ENCODE results near the gene INS.

The INS gene

DNA sequence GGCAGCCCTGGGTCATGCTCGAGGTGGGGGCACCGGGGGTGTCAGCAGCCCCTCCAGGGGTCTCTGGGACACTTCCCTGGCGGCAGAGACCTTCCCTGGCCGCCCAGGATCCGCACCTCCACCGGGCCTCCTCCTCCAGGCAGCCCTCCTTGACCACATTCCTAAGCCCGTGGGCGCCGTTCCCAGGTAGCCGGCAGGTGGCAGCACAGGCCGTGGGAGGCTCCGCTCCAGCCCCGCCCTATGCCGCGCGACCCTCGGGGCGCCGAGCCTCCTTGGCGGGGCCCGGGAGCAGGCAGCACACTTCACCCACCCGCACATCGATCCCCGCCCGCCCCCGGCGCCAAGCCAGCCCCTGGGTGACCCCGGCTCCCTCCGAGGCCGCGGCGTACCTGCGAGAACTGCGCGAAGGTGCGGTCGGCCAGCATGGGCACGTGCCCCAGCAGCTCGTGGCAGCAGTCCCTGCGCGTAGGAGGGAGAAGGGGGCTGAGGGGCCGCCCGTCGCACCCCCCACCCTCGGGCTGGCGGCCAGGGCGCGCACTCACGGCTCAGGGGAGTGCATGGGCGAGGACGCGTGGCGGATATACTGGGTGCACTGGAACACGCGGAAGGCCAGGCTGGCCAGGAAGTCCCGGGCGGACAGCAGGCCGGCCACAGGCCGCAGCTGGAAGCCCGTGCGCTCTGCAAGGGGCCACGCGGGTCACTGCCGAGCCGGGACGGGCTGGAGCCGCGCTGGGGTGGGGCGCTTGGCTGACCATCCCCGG, 5.3 kb upstream of the INS start:
- no peaks in the 10 kb centered on the region for H3K36me3 Mint-ChIP-seq
- H3K9me3 Mint-ChIP-seq (ENCODE audit: low read depth) = no peaks in the 10 kb centered on the region
- H3K4me3 Mint-ChIP-seq = no peak overlapping the region
- no peaks in the 10 kb centered on the region for H3K27me3 Mint-ChIP-seq
- no peak overlapping the region for H3K27ac Mint-ChIP-seq
- no peaks in the 10 kb centered on the region for H3K4me1 Mint-ChIP-seq (ENCODE audit: low read depth)

DNA sequence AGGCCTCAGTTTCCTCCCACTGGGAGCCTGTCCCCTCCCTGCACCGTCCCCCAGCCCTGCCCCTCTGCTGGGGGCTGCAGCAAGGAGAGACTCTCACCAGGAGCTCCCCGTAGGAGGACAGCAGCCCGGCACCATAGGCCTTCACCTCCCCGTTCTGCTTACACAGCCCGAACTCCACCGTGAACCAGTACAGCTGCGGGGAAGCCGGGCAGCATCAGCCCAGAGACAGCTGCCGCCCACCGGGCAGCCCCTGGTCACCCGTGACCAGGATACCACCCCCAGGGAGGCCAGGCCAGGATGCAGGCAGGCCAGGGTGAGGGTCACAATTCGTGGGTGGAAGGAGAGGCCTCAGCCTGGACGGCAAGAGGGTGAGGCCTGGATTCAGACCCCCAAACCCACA, 4.6 kb upstream of the INS start:
- H3K27ac Mint-ChIP-seq = no peak overlapping the region
- H3K36me3 Mint-ChIP-seq = no peaks in the 10 kb centered on the region
- no peak overlapping the region for H3K4me3 Mint-ChIP-seq
- H3K4me1 Mint-ChIP-seq (ENCODE audit: low read depth) = no peaks in the 10 kb centered on the region
- H3K9me3 Mint-ChIP-seq (ENCODE audit: low read depth) = no peaks in the 10 kb centered on the region
- H3K27me3 Mint-ChIP-seq = no peaks in the 10 kb centered on the region

DNA sequence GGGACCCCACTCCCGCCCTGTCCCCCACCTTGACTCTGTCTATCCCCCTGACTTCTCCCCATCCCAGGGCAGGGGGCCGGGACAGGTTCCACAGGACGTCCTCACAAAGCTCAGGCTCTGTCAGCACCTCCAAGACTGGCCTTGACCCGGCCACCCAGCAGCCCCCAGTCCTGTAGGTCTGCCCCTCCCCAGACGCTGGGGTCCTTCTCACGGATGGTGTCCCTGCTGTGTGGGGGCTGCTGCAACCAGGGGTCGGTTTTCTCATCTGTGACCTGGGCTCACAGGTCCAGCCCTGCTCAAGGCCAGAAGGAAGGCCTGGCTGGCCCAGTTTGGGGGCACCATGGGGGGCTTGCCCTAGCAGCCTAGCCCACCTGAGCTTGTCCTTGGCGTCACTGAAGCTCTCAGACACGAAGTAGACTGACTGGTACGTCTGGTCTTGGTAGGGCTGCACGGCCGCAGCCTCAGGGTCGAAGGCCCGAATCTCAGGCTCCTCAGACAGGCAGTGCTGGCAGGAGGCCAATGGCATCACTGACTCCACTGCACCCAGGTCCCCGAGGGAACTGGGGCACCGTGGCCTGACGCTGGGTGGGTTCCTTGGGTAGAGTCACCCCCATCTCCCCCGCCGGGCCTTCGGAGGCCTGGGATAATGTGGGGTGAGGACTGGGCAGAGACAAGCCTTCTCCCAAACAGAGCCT, 4.0 kb upstream of the INS start:
- H3K9me3 Mint-ChIP-seq (ENCODE audit: low read depth) = no peaks in the 10 kb centered on the region
- no peaks in the 10 kb centered on the region for H3K4me1 Mint-ChIP-seq (ENCODE audit: low read depth)
- no peaks in the 10 kb centered on the region for H3K36me3 Mint-ChIP-seq
- no peak overlapping the region for H3K27ac Mint-ChIP-seq
- no peaks in the 10 kb centered on the region for H3K27me3 Mint-ChIP-seq
- H3K4me3 Mint-ChIP-seq = no peak overlapping the region

DNA sequence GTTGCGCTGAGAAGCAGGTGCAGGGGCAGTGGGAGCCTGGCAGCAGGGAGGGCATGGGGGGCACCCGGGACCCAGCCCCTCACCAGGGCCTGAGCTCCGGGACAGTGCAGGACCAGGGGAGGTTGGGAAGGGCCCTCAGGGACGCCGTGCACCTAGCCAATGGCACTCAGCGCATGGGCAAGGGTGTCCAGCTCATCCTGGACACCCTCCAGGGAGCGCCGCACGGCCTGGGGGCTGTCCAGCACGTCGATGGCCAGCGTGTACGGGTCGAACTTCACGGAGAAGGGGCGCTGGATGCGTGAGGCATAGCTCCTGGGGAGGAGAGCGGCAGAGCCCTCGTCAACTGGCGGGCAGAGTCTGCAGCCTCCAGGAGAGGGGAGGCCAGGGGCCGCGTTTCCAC, 3.1 kb upstream of the INS start:
- Mint-ChIP-seq H3K27ac (no peak overlapping the region), H3K36me3 (no peaks in the 10 kb centered on the region), H3K27me3 (no peaks in the 10 kb centered on the region), H3K4me1 (ENCODE audit: low read depth) (no peaks in the 10 kb centered on the region), H3K9me3 (ENCODE audit: low read depth) (no peaks in the 10 kb centered on the region), H3K4me3 (no peak overlapping the region)

DNA sequence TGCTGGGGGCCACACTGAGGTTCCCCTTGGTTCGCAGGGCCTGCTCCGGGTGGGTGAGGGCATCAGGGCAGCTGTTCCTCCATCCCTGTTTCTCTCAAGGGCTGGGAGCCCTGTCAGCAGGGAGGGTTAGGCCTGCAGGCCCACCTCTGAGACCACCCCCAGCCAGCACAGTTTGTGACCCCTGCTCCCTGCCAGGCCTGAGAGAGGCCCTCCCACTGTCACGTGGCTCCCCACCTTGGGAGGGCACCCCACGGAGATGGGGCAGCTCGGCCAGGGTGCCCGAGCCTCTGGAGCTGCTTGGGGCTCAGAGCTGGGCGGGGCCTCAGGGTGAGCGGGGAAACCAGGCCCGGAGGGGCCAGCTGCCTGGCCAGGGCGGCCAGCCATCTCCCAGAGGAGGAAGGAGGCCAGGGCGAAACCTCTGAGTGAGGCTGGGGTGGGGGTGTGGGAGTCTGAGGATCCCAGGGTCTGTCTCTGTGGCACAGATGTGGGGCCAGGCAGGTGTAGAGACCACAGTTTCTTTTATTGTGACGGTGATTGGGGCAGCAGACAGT, 2.5 kb upstream of the INS start:
- Mint-ChIP-seq H3K36me3 (no peaks in the 10 kb centered on the region), H3K9me3 (ENCODE audit: low read depth) (no peaks in the 10 kb centered on the region), H3K27ac (no peak overlapping the region), H3K4me1 (ENCODE audit: low read depth) (no peaks in the 10 kb centered on the region), H3K27me3 (no peaks in the 10 kb centered on the region), H3K4me3 (no peak overlapping the region)

DNA sequence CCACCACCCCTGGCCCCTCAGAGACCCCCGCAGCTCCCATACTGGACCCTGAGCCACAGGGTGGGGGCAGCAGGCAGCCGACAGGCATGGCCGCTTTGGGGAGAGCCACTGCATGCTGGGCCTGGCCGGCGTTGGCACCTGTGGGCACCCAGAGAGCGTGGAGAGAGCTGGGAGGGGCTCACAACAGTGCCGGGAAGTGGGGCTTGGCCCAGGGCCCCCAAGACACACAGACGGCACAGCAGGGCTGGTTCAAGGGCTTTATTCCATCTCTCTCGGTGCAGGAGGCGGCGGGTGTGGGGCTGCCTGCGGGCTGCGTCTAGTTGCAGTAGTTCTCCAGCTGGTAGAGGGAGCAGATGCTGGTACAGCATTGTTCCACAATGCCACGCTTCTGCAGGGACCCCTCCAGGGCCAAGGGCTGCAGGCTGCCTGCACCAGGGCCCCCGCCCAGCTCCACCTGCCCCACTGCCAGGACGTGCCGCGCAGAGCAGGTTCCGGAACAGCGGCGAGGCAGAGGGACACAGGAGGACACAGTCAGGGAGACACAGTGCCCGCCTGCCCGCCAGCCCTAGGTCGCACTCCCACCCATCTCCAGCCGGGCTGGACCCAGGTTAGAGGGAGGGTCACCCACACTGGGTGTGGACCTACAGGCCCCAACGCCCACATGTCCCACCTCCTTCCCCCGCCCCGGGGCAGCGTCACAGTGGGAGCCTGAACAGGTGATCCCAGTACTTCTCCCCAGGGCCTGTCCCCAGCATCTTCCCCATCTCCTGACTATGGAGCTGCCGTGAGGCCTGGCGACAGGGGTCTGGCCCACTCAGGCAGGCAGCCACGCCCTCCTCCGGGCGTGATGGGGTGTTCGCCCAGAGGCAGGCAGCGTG, 1.2 kb downstream of the INS start:
- Mint-ChIP-seq H3K36me3 (no peaks in the 10 kb centered on the region), H3K27me3 (no peaks in the 10 kb centered on the region), H3K4me1 (ENCODE audit: low read depth) (no peaks in the 10 kb centered on the region), H3K9me3 (ENCODE audit: low read depth) (no peaks in the 10 kb centered on the region), H3K27ac (no peak overlapping the region), H3K4me3 (no peak overlapping the region)

DNA sequence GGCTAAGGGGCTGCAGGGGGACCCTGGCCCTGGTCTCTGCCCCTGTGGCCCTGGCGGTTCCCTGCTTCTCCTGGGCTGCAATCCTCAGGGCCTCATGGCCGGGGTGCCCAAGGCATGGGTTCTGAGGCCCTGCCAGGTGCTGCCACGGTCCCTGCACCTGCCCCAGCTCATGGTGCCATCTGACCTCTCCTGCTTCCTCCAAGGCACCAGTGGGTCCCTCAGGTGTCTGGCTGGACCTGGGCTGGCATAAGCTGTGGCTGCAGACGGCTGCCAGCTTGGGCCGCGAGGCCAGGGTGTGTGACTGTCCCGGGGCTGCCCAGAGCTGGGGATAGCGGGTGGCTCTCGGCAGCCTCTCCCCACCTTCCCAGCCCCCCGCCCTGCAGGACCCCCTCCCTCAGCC, 2.0 kb downstream of the INS start:
- H3K27ac Mint-ChIP-seq = no peak overlapping the region
- H3K36me3 Mint-ChIP-seq = no peaks in the 10 kb centered on the region
- no peaks in the 10 kb centered on the region for H3K4me1 Mint-ChIP-seq (ENCODE audit: low read depth)
- H3K27me3 Mint-ChIP-seq = no peaks in the 10 kb centered on the region
- H3K4me3 Mint-ChIP-seq = no peak overlapping the region
- H3K9me3 Mint-ChIP-seq (ENCODE audit: low read depth) = no peaks in the 10 kb centered on the region

DNA sequence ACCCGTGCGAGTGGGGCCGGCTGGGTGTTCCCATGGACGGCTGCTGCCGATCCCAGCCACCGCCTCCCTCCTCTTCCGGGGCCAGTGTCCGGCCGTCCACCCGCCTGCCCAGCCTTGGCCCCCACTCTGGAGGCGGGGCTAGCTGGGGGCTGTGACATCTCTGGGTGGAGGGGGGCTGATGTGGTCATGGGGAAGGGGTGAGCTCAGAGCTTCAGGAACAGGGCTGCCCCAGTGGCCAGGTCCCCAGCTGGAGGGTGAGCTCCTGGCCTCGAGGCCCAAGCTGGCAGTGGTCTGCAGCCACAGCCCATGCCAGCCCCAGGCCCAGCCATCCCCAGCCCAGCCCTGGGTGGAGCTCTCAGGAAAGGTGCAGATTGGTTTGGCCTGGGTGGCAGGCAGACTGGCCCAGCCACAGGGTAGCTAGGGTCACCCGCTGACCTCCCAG, 2.7 kb downstream of the INS start:
- no peak overlapping the region for H3K27ac Mint-ChIP-seq
- no peaks in the 10 kb centered on the region for H3K27me3 Mint-ChIP-seq
- no peak overlapping the region for H3K4me3 Mint-ChIP-seq
- H3K4me1 Mint-ChIP-seq (ENCODE audit: low read depth) = no peaks in the 10 kb centered on the region
- no peaks in the 10 kb centered on the region for H3K9me3 Mint-ChIP-seq (ENCODE audit: low read depth)
- H3K36me3 Mint-ChIP-seq = no peaks in the 10 kb centered on the region

DNA sequence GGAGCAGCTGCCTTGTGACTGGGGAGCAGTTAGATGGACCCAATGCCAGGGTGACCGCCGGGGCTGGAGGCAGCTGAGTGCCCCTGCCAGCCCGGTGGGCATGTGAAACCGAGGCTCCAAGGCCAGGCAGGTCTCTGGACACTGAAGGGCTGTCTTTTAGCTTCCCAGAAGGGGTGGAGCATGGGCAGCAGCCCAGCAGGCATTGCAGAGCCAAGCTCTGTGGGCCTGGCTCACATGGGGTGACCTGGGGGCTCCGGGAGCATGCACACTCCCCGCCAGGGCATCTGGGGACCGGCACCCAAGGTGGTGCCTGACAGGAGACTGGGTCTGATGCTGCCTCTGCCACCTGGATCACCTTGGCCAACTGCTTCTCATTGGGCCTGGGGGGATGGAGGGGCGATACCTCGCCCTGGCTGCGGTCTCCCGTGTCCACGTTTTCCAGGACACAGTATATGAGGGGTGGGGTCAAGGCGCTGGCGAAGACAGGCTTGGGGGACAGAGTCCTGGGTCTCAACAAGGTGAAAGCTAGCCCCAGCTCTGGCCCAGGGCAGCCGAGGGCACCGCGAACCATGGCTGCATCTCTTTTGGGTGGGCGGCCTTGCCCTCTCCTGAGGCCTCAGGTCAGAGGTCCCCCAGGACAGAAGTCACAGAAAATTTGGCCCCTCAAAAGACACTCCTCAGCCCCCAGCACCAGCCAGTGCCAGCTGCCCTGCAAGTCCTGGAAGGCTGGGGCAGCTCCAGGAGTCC, 3.5 kb downstream of the INS start:
- Mint-ChIP-seq H3K4me3 (no peak overlapping the region), H3K27ac (no peak overlapping the region)

DNA sequence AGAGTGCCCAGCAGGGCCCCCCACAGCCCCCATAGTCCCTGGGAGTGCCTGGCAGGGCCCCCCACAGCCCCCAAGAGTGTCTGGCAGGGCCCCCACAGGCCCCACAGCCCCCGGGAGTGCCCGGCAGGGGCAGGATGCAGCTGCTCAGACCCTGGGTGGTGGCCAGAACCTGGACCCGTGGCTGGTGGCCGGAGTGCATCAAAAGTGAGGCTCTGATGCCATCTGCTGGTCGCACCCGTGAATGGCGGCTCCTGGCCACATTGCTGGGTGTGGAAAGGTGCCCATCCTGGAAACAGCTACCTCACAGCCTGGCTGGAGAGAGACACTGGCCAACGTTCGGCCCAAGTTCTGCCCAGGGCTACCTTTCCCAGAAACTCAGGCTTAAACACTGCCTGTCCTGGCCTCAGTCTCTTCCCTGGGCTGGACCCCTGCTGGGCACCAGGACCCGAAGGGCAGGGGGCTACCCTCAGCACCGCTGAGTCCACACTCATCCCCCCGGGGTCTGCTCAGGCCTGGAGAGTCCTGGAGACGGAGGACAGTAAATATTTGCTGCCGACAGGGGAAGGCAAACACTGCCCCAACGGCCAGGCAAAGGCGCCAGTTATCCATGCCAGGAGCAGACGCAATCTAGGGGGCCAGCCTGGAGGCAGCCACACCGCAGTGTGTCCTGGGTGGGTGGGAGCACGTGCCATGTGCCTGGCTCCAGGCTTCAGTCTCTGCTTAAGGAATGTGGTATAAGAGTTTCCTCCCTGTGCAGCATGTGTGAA, 4.4 kb downstream of the INS start:
- no peaks in the 10 kb centered on the region for H3K27me3 Mint-ChIP-seq
- H3K36me3 Mint-ChIP-seq = no peaks in the 10 kb centered on the region
- H3K4me3 Mint-ChIP-seq = no peak overlapping the region
- peaks cover 4% of the 10 kb centered on the region for H3K4me1 Mint-ChIP-seq (ENCODE audit: low read depth)
- H3K27ac Mint-ChIP-seq = no peak overlapping the region
- H3K9me3 Mint-ChIP-seq (ENCODE audit: low read depth) = no peaks in the 10 kb centered on the region

More for the DNA sequence above, 3.5 kb downstream of the INS start:
- H3K4me1 Mint-ChIP-seq (ENCODE audit: low read depth) = no peaks in the 10 kb centered on the region
- H3K9me3 Mint-ChIP-seq (ENCODE audit: low read depth) = no peaks in the 10 kb centered on the region
- H3K27me3 Mint-ChIP-seq = no peaks in the 10 kb centered on the region
- no peaks in the 10 kb centered on the region for H3K36me3 Mint-ChIP-seq

DNA sequence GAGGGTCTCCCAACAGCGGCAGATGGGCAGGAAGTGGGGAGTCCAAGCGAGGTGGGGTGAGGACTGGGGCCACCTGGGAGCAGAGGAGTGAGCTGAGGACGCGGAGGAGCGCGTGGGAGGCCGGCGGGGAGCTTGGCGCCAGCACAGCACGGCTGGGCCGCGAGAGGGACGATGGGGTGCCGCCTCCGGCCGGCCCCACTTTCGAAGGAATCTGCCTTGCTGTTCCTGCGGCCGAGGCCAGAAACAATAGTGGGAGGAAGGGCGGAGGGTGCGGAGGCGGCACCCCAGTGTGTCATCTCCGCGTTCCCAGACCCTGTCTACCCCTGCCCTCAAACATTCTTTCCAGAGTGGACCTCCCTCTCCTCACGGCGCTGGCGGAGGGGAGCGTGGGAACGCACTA, 5.5 kb downstream of the INS start:
- no peaks in the 10 kb centered on the region for H3K36me3 Mint-ChIP-seq
- peaks cover 2% of the 10 kb centered on the region for H3K27me3 Mint-ChIP-seq
- H3K9me3 Mint-ChIP-seq (ENCODE audit: low read depth) = no peaks in the 10 kb centered on the region
- no peak overlapping the region for H3K27ac Mint-ChIP-seq
- H3K4me3 Mint-ChIP-seq = no peak overlapping the region
- H3K4me1 Mint-ChIP-seq (ENCODE audit: low read depth) = peaks cover 6% of the 10 kb centered on the region

DNA sequence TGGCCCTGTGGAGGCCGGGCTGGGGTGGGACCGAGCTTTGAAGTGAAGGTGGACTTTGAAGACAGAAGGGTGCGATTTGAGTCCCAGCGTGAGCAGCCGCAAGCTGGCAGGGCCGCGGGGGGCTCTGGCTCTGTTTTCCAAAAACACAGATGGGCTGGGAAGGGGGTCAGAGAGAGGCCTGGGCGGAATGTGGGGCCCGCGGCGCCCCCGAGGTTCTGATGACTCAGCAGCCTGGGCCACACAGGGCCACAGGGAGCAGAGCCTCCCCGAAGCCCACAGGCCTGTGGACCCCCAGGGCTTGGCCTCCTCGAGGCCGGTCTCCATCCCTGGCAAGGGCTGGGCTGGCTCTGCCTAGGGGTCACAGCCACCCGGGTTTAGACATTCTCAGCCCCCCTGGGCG, 6.1 kb downstream of the INS start:
- H3K9me3 Mint-ChIP-seq (ENCODE audit: low read depth) = no peaks in the 10 kb centered on the region
- H3K4me1 Mint-ChIP-seq (ENCODE audit: low read depth) = peaks cover 6% of the 10 kb centered on the region
- no peaks in the 10 kb centered on the region for H3K36me3 Mint-ChIP-seq
- H3K27ac Mint-ChIP-seq = no peak overlapping the region
- H3K27me3 Mint-ChIP-seq = peaks cover 7% of the 10 kb centered on the region
- H3K4me3 Mint-ChIP-seq = no peak overlapping the region

DNA sequence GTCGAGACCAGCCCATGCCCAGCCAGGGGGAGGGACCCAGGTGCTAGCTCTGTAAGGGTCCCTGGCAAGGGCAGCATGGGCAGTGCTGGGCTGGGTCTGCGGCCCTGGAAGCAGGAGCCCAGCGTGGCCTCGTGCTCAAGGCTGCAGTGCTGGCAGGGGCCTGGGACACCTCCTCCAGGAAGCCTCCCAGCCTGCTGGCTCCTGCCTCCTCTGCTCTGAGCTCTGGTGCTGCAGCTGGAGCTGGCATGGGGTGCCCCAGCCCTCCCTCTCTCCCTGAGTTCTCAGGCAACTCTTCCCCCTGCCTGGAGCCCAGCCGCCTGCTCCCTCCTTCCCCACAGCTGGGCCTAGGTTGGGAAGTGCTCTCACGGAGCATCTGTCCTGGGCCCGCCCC, 6.8 kb downstream of the INS start:
- peaks cover 8% of the 10 kb centered on the region for H3K27me3 Mint-ChIP-seq
- H3K4me3 Mint-ChIP-seq = no peak overlapping the region
- no peaks in the 10 kb centered on the region for H3K9me3 Mint-ChIP-seq (ENCODE audit: low read depth)
- H3K27ac Mint-ChIP-seq = no peak overlapping the region
- H3K4me1 Mint-ChIP-seq (ENCODE audit: low read depth) = peaks cover 6% of the 10 kb centered on the region
- no peaks in the 10 kb centered on the region for H3K36me3 Mint-ChIP-seq
